SKM-1 (cell line): Measurements from ENCODE around the gene LAGE3.

Experiments used
- DNase-seq: peaks from one replicate; lab custom pipeline; 2025; ENCODE audit not compliant: unreplicated experiment; lab: John Stamatoyannopoulos, UW

LAGE3 gene

DNA sequence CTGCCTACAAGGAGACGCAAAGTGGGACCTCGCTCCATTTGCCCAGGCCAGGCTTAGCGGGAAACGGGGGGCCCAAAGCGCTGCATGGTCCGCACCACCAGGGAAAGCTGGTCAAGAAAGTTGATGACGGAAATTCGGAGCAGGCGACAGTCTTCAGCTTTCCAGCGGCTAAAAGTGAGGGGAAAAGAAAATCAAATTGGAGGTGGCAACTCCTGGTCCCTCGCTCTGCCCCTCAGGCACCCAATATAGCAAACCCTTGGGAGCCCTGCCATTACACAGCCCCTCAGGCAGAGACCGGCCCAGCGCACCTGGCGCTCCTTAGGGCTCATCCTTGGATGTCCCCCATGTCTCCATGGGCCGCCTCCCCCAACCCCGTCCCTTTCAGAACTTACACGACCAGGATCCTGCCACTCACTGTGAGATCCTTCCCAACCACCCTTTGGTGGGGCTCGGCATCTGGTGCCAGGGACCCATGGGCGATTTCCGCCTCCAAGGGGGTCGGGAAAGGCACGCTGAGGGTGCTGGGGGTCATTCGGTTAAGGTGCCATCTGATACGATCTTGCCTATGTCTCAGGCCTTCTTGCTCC, 1.1 kb downstream of the LAGE3 start:
- DNase-seq, result no peak

DNA sequence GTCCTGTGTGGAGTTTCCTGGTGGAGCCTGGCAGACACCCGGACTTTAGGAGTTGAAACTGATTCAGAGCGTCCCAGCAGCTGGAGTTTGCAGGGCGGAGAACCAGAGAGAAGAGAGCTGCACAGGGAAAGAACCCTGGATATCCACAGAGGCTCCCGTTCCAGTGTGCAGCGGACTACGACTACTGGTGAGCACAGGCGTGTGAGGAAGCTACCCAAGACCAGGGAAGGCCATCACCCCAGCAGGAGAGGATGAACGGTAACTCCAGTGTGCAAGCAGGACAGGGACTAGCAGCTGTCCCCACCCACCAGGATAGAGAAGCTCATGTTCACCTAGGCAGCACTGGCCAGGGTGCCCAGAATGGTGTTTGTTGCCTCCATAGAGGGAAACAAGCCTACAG, 2.3 kb downstream of the LAGE3 start:
- DNase-seq, result no peak

DNA sequence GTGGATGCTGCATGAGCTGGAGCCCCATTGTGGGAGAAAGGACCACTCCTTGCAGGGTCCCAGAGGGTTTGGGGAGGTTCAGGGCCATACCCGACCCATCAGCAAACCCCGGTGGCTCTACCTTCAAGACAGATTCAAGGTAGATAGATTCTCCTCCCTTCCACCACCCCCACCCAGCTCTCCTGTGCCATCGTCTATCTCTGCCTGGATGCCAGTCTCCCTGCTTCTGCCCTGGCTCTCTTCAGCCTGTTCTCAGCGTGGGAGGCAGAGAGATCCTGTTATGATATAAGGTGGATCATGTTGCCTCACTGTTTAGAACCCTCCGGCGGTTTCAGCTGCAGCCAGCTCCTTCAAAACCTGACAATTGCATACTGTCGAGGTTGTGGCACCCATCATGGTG, 5.4 kb downstream of the LAGE3 start:
- DNase-seq, result no peak

DNA sequence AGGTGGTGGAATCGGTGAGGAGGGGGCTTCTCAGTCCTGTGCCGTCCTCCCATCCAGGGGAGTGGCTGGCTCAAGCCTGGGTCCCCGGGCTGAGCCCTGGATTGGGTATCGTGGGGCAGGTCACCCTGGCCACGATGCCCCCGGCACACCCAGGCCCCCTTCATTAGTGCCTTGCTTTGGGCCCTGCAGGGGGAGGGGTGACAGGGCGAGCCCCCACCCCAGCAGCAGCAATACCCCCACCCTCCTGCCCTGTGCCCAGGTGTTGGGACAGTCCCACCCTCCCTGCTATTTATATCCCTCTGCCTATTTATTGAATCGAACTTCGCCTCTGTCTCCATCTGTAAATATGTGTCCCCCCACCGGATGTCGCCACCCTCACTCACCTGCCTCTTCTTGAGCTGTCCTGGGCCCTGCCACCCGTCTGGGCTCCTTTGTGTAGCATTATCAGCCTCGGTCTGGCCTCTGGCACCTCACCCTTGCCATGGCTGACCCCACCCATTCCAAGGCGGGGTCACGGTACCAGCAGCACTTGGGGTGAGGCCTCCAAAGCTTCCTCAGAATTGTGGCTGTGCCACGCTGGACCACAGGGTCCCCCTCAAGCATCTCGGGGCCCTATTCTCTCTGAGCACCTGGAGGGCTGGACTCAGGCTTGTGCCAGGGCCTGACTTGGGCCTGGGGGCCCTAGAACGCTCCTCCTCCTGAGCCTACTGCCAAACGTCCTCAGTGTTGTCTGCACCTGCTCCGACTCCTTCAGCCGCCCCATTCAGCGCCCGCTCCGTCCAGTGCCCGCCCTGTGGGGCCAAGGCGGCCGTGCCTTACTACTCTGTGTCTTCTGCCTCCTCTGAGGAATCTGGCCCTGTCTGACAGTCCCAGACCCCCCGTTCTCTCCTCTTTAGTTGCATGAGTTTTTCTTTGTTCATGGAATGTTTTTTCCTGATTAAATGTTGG, 6.1 kb downstream of the LAGE3 start:
- DNase-seq, result no peak

DNA sequence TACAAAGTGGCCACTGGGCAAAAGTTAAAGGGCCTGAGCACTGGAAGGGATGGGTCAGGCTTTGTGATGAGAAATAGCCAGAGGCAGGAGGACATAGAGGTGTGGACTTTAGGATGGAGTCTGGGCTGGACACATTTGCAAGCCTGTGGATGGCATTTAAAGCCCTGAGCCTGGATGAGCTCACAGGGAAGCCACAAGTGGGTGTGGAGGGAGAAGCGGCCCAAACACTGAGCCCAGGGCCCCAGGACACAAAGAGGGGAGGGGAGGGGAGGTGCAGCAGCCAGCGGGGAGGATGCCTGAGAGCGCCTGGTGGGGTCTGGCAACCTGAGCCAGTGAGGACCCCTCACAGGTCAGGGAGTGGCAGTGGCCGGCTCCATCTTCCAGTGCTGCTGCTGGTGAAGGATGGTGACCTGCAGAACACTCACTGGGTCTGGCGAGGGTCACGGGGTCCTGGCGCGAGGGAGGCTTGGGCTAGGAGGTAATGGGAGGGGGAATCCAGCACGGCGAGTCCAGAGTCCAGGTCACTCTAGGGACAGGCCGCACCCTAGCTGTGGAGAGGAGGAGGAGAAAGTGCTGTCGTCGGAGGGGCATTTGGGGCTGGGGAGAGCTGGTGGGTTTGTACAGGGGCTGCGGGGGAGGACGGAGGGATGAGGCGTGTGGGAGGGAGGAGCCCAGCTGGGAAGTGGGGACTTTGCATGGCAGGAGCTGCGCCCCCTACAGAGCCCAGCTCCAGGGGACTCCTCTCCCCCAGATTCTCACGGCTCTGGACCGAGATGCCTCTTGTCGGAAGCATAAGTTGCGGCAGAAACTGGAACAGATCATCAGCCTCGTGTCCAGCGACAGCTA, 7.0 kb downstream of the LAGE3 start:
- no peak for DNase-seq

DNA sequence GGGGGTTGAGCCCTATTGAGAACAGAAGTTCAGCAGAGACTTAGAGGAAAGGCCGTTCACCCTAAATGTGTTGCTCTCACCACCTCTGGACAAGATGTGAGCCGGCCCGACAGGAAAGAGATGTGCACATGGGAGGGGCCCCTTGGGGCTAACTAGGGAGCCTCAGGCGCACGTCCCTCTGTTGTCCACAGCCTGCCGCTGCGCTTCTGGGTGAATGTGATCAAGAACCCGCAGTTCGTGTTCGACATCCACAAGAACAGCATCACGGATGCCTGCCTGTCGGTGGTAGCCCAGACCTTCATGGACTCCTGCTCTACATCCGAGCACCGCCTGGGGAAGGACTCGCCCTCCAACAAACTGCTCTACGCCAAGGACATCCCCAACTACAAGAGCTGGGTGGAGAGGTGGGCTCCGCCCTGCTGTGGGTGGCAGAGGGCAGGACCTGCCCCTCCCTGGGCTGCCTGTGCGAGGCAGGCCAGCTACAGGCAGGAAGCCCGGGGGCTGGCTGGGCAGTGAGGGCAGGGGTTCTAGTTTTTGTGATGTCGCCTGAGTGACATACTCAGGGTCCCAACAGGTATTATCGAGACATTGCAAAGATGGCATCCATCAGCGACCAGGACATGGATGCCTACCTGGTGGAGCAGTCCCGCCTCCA, 8.0 kb downstream of the LAGE3 start:
- DNase-seq, result no peak

DNA sequence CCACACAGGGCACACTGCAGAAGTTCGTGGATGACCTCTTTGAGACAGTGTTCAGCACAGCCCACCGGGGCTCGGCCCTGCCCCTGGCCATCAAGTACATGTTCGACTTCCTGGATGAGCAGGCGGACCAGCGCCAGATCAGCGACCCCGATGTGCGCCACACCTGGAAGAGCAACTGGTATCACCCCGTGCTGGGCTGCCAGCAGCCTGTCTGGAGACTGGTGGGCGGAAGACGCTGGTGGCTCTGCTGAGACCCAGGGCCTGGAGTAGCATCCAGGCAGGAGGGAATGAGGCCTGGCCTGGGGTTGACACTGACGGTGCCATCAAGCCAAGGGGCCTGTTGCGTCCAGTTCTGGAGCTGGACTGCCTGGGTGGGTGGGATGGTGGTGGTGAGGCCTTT, 8.6 kb downstream of the LAGE3 start:
- DNase-seq, result no peak

DNA sequence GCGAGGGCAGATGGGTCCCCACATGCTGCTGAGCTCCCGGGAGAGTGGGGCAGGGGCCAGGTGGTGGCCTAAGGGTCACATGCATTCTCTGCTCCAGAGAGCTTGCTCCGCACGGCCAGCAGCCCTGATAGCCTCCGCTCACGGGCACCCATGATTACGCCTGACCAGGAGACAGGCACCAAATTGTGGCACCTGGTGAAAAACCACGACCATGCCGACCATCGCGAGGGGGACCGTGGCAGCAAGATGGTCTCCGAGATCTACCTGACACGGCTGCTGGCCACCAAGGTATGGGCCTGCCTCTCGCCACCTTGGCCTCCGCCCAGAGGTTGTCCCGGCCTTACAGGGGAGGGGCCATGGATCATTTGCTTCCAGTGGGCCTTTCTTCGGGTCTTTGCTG, 9.2 kb downstream of the LAGE3 start:
- no peak for DNase-seq

DNA sequence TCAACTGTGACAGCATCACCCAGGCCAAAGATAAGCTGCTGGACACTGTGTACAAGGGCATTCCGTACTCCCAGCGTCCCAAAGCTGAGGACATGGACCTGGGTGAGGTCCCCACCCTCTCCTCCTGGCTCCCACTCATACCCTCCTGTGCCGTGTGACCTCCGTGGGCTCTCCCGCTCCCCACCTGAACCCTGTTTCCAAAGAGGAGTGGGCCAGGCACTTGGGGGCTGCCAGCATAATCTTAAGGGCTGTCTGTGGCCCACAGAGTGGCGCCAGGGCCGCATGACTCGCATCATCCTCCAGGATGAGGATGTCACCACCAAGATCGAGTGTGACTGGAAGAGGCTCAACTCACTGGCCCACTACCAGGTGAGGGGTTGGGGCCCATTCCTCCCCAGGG, 10.0 kb downstream of the LAGE3 start:
- no peak for DNase-seq

DNA sequence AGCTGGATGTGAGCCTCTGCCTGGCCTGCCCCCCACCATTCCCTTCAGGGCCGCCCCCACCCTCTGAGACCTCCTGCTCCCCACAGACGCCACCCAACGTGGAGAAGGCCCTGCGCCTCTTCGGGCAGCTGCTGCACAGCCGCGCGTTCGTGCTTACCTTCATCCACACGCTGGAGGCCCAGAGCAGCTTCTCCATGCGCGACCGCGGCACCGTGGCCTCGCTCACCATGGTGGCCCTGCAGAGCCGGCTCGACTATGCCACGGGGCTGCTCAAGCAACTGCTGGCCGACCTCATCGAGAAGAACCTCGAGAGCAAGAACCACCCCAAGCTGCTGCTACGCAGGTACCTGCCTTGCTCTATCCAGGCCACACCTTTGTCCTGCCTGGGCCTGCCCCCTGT, 10.9 kb downstream of the LAGE3 start:
- DNase-seq, result no peak

DNA sequence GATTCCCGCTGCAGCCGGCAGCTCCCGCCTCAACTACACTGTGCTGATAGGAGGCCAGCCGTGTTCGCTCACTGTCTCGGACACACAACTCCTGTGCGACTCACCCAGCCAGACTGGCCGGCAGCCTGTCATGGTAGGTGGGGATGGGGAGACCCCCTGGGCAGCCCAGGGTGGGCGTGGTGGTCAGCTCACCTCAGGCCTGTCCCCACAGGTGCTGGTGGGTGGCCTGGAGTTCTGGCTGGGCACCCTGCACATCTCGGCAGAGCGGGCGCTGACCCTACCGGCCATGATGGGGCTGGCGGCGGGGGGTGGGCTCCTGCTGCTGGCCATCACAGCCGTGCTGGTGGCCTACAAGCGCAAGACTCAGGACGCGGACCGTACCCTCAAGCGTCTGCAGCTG, 11.5 kb downstream of the LAGE3 start:
- DNase-seq, result no peak

DNA sequence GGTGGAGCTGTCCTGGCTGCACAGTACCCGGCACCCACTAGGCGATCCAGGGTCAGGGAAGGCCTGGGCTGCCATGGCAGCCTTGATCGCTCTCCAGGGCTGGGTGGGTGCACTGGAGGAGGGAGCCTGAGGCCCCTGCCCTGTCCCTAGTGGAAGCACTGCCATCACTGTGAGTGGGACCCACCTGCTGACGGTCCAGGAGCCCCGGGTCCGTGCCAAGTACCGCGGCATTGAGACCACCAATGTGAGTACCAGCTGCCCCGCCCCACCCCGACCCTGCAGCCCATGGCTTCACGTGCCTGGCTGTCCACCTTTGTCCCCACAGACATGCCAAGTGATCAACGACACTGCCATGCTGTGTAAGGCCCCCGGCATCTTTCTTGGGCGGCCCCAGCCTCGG, 12.2 kb downstream of the LAGE3 start:
- no peak for DNase-seq

DNA sequence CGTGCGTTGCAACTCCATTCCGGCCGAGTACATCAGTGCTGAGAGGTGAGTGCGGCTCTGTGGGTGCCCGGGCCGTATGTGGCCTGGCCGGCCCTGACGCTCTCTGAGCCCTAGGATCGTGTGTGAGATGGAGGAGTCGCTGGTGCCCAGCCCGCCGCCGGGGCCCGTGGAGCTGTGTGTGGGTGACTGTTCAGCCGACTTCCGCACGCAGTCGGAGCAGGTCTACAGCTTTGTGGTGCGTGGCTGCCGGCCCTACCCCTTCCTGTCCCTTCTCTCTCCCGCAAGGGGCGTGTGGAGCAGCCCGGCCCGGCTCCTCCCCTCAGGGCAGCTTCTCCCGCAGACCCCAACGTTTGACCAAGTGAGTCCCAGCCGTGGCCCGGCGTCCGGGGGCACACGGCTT, 13.0 kb downstream of the LAGE3 start:
- no peak for DNase-seq

DNA sequence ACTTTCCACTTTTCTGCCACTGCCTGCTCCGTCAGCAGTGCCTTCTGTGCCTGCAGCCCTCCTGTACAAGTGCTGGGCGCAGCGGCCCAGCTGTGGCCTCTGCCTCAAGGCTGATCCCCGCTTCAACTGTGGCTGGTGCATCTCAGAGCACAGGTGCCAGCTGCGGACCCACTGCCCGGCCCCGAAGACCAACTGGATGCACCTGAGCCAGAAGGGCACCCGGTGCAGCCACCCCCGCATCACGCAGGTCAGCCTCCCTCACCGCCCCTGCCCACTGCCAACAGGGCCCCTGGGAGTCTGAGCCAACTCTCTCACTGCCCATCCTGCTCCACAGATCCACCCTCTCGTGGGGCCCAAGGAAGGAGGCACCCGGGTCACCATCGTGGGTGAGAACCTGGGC, 13.5 kb downstream of the LAGE3 start:
- DNase-seq, result no peak

DNA sequence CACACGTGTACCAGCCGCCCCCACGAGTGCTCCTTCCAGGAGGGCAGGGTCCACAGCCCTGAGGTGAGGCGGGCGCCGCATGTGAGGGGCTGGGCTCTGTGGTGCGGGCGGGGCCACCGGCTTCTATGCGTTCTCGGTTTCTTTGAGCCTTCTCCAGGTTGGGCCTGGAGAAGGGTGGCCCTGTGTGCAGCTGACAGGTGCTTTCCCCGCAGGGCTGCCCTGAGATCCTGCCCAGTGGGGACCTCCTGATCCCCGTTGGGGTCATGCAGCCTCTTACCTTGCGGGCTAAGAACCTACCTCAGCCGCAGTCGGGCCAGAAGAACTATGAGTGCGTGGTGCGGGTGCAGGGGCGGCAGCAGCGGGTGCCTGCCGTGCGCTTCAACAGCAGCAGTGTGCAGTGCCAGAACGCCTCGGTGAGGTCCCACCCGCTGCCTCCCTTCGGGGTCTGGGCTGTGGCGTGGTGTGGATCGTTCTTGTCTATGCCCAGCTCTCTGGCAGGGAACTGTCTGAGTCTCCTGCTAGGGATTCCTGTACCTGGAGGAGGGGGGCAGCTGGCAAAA, 14.2 kb downstream of the LAGE3 start:
- no peak for DNase-seq

DNA sequence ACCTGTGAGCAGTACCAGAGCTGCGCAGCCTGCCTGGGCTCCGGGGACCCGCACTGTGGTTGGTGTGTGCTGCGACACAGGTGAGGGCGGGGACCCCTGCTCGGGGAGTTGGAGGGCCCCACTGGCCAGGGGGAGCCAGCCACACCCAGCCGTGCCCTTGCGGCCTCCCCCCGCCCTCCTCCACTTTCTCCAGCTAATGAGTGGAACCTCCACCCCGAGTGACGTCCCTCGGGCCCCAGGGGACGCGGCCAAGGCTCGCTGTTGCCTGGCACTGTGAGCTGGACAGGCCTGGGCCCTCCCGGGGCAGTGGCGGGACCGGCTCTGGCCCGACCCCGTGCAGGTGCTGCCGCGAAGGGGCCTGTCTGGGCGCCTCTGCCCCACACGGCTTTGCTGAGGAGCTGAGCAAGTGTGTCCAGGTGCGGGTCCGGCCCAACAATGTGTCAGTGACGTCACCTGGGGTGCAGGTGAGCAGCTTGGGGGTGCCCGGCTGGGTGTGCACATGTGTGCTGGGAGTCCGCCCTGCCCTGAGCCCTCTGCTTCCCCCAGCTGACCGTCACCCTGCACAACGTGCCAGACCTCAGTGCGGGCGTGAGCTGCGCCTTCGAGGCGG, 15.4 kb downstream of the LAGE3 start:
- no peak for DNase-seq

DNA sequence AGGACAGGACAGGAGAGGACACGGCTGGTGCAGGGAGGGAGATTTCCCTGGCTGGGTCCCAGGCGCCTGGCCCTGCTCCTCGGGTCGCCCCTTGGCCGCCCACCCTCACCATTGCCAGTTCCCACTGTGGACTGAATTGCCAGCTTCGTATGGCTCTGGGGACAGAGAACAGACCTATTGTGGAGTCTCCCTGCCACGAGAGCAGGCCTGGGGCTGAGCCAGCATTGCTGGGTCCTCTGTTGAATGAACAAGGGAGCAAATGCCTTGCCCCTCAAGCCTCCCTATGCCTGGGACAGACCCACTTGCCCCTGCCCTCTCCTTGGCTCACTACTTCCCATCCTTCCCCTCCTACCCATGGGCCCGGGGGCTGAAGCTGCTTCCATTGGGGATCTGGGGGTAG, 16.7 kb downstream of the LAGE3 start:
- DNase-seq, result no peak

DNA sequence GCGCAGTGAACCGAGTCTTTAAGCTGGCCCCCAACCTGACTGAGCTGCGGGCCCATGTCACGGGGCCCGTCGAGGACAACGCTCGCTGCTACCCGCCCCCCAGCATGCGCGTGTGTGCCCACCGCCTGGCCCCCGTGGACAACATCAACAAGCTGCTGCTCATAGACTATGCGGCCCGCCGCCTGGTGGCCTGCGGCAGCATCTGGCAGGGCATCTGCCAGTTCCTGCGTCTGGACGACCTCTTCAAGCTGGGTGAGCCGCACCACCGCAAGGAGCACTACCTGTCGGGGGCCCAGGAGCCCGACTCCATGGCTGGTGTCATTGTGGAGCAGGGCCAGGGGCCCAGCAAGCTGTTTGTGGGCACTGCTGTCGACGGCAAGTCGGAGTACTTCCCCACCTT, 18.8 kb downstream of the LAGE3 start:
- no peak for DNase-seq

DNA sequence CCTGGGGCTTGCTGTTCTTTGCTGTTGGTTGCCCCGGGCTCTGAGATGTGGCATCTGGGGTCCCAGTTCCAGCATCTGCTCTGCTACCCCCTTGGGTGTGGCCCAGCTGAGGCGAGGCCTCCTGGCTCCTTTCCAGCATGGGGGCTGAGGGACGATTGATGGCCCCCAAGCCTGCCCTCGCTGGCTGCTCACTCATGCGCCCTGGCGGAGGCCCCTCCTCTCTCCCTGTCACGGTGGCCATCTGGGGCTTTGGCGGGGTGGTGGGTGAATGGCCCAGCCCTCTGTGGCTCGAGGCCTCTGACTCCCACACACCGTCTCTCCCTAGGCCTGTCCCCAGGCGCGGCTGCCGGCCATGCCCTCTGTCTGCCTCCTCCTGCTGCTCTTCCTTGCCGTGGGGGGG, 19.2 kb downstream of the LAGE3 start:
- DNase-seq, result no peak

DNA sequence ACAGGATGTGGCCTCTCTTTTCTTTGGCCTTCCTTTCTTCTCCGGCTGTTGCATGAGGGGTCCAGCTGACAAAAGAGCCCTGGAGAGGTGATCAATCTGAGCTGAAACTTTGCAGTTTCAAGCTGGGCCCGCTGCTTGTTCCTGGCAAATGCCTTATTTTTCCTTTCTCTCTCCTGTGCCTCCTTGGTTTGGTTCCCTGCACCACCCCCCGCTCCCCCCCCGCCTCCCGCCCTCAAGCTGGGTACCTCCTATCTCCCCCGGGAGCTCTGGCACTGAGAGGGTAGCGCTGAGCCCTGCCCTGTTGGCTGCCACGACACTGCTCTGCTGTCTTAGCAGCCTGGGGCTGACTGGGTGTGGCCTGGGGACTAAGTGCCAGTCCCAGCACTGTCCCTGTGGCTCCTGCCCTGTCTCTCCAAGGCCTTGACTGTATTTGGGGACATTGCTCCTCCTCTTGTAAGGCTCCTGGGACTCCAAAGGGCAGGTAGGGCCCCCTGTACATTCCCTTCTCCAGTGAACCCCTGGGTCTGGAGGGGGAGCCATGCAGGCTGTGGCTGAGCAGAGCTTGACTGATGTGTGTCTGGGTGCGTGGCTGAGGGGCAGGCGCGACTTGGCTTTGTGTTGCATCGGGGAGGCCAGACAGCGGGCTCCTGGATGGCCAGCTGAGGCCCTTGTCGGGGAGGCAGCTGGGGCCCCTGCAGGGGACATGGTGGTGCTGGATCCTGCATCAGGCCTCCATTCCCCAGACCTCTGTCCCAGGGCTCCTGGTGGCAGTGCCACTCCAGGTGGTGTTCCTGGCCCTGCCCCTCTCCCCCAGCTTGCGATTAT, 19.9 kb downstream of the LAGE3 start:
- DNase-seq, result no peak
